K562 (cell line): Measurements from ENCODE around the gene ABCA13. TPM values are rescaled to one million over a fixed set of nuclear protein-coding genes. Genes with fewer than 3 reads are reported as not detected.

Experiments
- ATAC-seq: fragments of 200-7000 bp; cut with Tn5 transposase; 3 replicates; pipeline ENCODE4 v1.9.1; 2020; ENCODE audit warnings: moderate library complexity
- BruUV-seq: library from RNA; stranded (reverse); fragments of 400-500 nt; replicated peaks from 2 replicates; lab custom pipeline; 2021; lab: Mats Ljungman, UMichigan
- CTCF ChIA-PET: fragments of 300-600 bp; formaldehyde crosslinking; extraction: SDS; loops from one replicate; lab custom pipeline; 2021; ENCODE audit warnings: low intra/inter-chr PET ratio; lab: Yijun Ruan, JAX
- POLR2A ChIA-PET: fragments of 300-600, 350-650 bp; sonication (Branson Sonifier 250); formaldehyde crosslinking; extraction: SDS; loops from one replicate; lab custom pipeline; 2021; ENCODE audit warnings: antibody characterized with exemption, inconsistent platforms; lab: Yijun Ruan, JAX
- DNase-seq, 4 experiments: peaks; one replicate each; pipeline versions ENCODE4 v3.0.0 to v3.0.0-alpha.2; 2011 to 2018; ENCODE audit warnings: low spot score in 3 of 4, mixed read lengths in 3 of 4; ENCODE audit errors: extremely low read depth in 1 of 4
- FAIRE-seq: peaks from 2 replicates; lab custom pipeline; 2011; peaks lifted over from hg19 to GRCh38; lab: Jason Lieb, UNC
- H2AFZ ChIP-seq: 2 replicates; pipeline ENCODE4 v1.6.0; 2011; ENCODE audit warnings: low read depth, low read length, control low read depth, inconsistent platforms
- H3K27ac ChIP-seq: fragments of 200-600 bp; 3 replicates; pipeline ENCODE4 v1.8.0; 2011; ENCODE audit warnings: low read depth, mild to moderate bottlenecking, control low read depth, inconsistent platforms, low read length, moderate library complexity, mixed read lengths; ENCODE audit errors: extremely low read depth
- H3K27me3 ChIP-seq, 2 experiments: fragments of 300-600 bp in 1 of 2; 2 replicates in 1 of 2; 3 replicates in 1 of 2; pipeline versions ENCODE4 v1.6.0 to v1.8.0; 2011; ENCODE audit warnings: inconsistent platforms in 2 of 2, low read length in 2 of 2, mild to moderate bottlenecking in 1 of 2, mixed read lengths in 1 of 2, moderate library complexity in 1 of 2; ENCODE audit not compliant: control insufficient read depth in 2 of 2, insufficient read depth in 2 of 2
- H3K36me3 ChIP-seq: fragments of 300-600 bp; 3 replicates; pipeline ENCODE4 v1.8.0; 2011; ENCODE audit warnings: mild to moderate bottlenecking, low read length, inconsistent platforms; ENCODE audit not compliant: control insufficient read depth, insufficient read depth
- H3K4me1 ChIP-seq, 2 experiments: fragments of 200-600 bp in 1 of 2; replicated peaks in 1 of 2; 2 replicates in 1 of 2; 3 replicates in 1 of 2; pipeline versions ENCODE4 v1.5.1 to v1.8.0; 2011; ENCODE audit warnings: inconsistent platforms in 2 of 2, low read length in 2 of 2, mild to moderate bottlenecking in 1 of 2, mixed read lengths in 1 of 2, moderate library complexity in 1 of 2; ENCODE audit not compliant: control insufficient read depth in 2 of 2, insufficient read depth in 2 of 2
- H3K4me2 ChIP-seq: 2 replicates; pipeline ENCODE4 v1.6.1; 2011; ENCODE audit warnings: low read length, control low read depth, inconsistent platforms, mixed read lengths; ENCODE audit not compliant: insufficient read depth
- H3K4me3 ChIP-seq: fragments of 200-600 bp; sonication (generic), shearing (Covaris generic); 2 replicates; pipeline ENCODE4 v1.5.1; 2016; ENCODE audit warnings: control low read depth, inconsistent platforms
- H3K79me2 ChIP-seq: fragments of 200-600 bp; 3 replicates; pipeline ENCODE4 v1.8.0; 2011; ENCODE audit warnings: low read length, inconsistent platforms; ENCODE audit not compliant: control insufficient read depth, insufficient read depth
- H3K9ac ChIP-seq, 2 experiments: 2 replicates each; pipeline versions ENCODE4 v1.6.0 to v1.6.1; 2011; ENCODE audit warnings: low read depth in 2 of 2, low read length in 2 of 2, control low read depth in 1 of 2, inconsistent platforms in 1 of 2, mild to moderate bottlenecking in 1 of 2, mixed read lengths in 1 of 2; ENCODE audit not compliant: insufficient read depth in 1 of 2
- H3K9me1 ChIP-seq: one replicate; pipeline ENCODE4 v1.6.0; 2011; ENCODE audit warnings: inconsistent platforms, mild to moderate bottlenecking, low read length, moderate library complexity; ENCODE audit not compliant: control insufficient read depth, insufficient read depth
- H3K9me3 ChIP-seq: replicated peaks from 2 replicates; pipeline ENCODE4 v1.5.1; 2011; ENCODE audit warnings: low read depth, low read length, inconsistent platforms; ENCODE audit not compliant: control insufficient read depth, insufficient read depth
- H4K20me1 ChIP-seq: replicated peaks from 2 replicates; pipeline ENCODE4 v1.6.1; 2011; ENCODE audit warnings: low read length, inconsistent platforms, mixed read lengths; ENCODE audit not compliant: control insufficient read depth, insufficient read depth
- ARID1B ChIP-seq: fragments of 450-650 bp; IDR thresholded peaks from 2 replicates; pipeline ENCODE4 v1.6.1; 2016; ENCODE audit warnings: antibody characterized with exemption, mild to moderate bottlenecking, inconsistent platforms
- ATF7 ChIP-seq: fragments of 450-650 bp; IDR thresholded peaks from 2 replicates; pipeline ENCODE4 v1.7.1; 2014; ENCODE audit warnings: mild to moderate bottlenecking, moderate library complexity
- BRF1 ChIP-seq: IDR thresholded peaks from 3 replicates; pipeline ENCODE4 v1.6.1; 2011; ENCODE audit warnings: borderline replicate concordance, mild to moderate bottlenecking; ENCODE audit not compliant: insufficient read length; ENCODE audit errors: extremely low read depth
- CBFA2T3 ChIP-seq: fragments of 450-650 bp; IDR thresholded peaks from 2 replicates; pipeline ENCODE4 v1.6.1; 2017
- HMG20B ChIP-seq: fragments of 250-450 bp; sonication (Bioruptor Pico); IDR thresholded peaks from 2 replicates; pipeline ENCODE4 v1.5.0; 2021; ENCODE audit warnings: mild to moderate bottlenecking
- MEIS2 ChIP-seq: fragments of 450-650 bp; IDR thresholded peaks from 2 replicates; pipeline ENCODE4 v1.6.1; 2014; ENCODE audit warnings: mild to moderate bottlenecking; ENCODE audit not compliant: partially characterized antibody
- SMARCA5 ChIP-seq: fragments of 450-650 bp; IDR thresholded peaks from 2 replicates; pipeline ENCODE4 v1.6.1; 2016
- SOX6 ChIP-seq: fragments of 450-650 bp; IDR thresholded peaks from 2 replicates; pipeline ENCODE4 v1.6.1; 2014; ENCODE audit warnings: mild to moderate bottlenecking
- STAT5A ChIP-seq: IDR thresholded peaks from 2 replicates; pipeline ENCODE4 v1.6.1; 2012; ENCODE audit warnings: low read length, inconsistent platforms, borderline replicate concordance
- TAF1 ChIP-seq: IDR thresholded peaks from 2 replicates; pipeline ENCODE4 v1.6.1; 2011; ENCODE audit warnings: mild to moderate bottlenecking, low read length, moderate library complexity; ENCODE audit not compliant: insufficient read depth, control insufficient read depth, severe bottlenecking; ENCODE audit errors: extremely low read depth
- TAF7 ChIP-seq: fragments of 450-650 bp; IDR thresholded peaks from 2 replicates; pipeline ENCODE4 v1.6.1; 2016; ENCODE audit warnings: missing genetic modification characterization, missing compliant biosample characterization
- TAL1 ChIP-seq: fragments of 450-650 bp; IDR thresholded peaks from 2 replicates; pipeline ENCODE4 v1.6.1; 2016; ENCODE audit warnings: mild to moderate bottlenecking
- TBP ChIP-seq: optimal IDR thresholded peaks from 2 replicates; pipeline ENCODE3; 2011; ENCODE audit warnings: low read depth, low read length, improper control_type of control experiment
- TEAD2 ChIP-seq: fragments of 450-650 bp; IDR thresholded peaks from 2 replicates; pipeline ENCODE4 v1.6.1; 2016; ENCODE audit warnings: missing genetic modification characterization, control low read depth, missing compliant biosample characterization
- WGBS: fragments of 100-300 bp; shearing (Covaris generic); methylation state at CpG from one replicate; pipeline ENCODE4 v1.1.6; 2016; ENCODE audit warnings: low coverage, mixed read lengths; ENCODE audit not compliant: insufficient coverage; ENCODE audit errors: missing lambda C conversion rate; 5-methylcytosine and 5-hydroxymethylcytosine counted together
- in situ Hi-C: fragments of 300-500 bp; cut with MboI; formaldehyde crosslinking; loops from 4 replicates; pipeline ENCODE4 v1.15.0; 2018; ENCODE audit warnings: inconsistent platforms, mixed read lengths
- intact Hi-C: fragments of 100-400 bp; cut with micrococcal nuclease; formaldehyde crosslinking; loops from 2 replicates; pipeline ENCODE4 v1.14.2; 2022
- polyA plus RNA-seq, 8 experiments: library from polyadenylated mRNA; depleted of rRNA in 4 of 8; stranded (reverse) in 5 of 8; unstranded in 3 of 8; fragments of >200 nt; fragmentation: Nextera tagmentation in 2 of 8; fragmentation: Illumina TruSeq in 1 of 8; extraction: Ambion mirVana in 2 of 8; extraction: Trizol in 1 of 8; gene quantifications; 2 replicates each; pipeline versions ENCODE4 v1.2.1 to v1.2.3, GENCODE V29; 2011 to 2014; ENCODE audit warnings: inconsistent platforms in 1 of 8, missing spikeins in 1 of 8
- total RNA-seq, 7 experiments: library from RNA; depleted of rRNA in 6 of 7; stranded (reverse); fragments of >200 nt in 6 of 7; fragmentation: Illumina TruSeq in 2 of 7; extraction: Trizol in 2 of 7; gene quantifications; 2 replicates each; pipeline versions ENCODE4 v1.2.1 to v1.2.3, GENCODE V29; 2011 to 2021; ENCODE audit warnings: low replicate concordance in 1 of 7
- TF ChIP-seq, protein P1 (sequence below): sonication (generic); formaldehyde crosslinking; IDR thresholded peaks from 2 replicates; pipeline ENCODE4 v1.8.0; 2022; ENCODE audit warnings: mild to moderate bottlenecking, low read depth, missing genetic modification reagents
- TF ChIP-seq, protein P2 (sequence below), 2 experiments: fragments of 450-650 bp in 1 of 2; IDR thresholded peaks; 2 replicates each; pipeline ENCODE4 v1.6.1; 2011 to 2017; ENCODE audit warnings: low read depth in 2 of 2, antibody characterized with exemption in 1 of 2, borderline replicate concordance in 1 of 2, low read length in 1 of 2, mild to moderate bottlenecking in 1 of 2, mixed read lengths in 1 of 2; ENCODE audit not compliant: control insufficient read depth in 1 of 2
- TF ChIP-seq, protein P3 (sequence below): fragments of 250-450 bp; sonication (Bioruptor Pico); IDR thresholded peaks from 2 replicates; pipeline ENCODE4 v1.8.0; 2021; ENCODE audit warnings: mild to moderate bottlenecking, moderate library complexity

ABCA13 gene
- total and polyA plus RNA-seq, 9 of the 15 experiments (the other 6 are each of a cell fraction or from before 2014, with no cell fraction given), result 0.14 to 1.5 (median 0.38) TPM

DNA sequence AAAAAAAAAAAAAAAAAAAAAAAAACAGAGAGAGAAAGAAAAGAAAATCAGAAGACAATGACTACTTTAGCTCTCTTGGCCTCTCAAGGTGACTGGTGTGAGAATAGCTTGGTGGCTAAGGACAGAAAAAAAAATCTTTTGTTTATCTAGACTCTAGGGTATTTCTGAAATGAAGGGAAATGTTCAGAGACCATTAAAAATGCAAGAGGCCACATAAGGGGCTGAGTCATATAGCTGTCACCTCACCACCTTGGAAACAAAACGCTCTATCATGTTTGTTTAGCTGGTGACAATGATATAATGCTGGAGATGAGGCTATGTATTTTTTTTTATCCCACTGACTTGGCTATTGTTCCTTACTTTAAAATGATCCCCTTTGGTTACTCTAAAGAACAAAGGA, 466.1 kb downstream of the ABCA13 start:
- Histone ChIP-seq H2AFZ (no peak overlapping the region), H3K4me1 (no peaks in the 10 kb centered on the region), H3K9me3 (no peaks in the 10 kb centered on the region), H3K36me3 (no peaks in the 10 kb centered on the region), H3K79me2 (no peaks in the 10 kb centered on the region), H3K27me3 (no peaks in the 10 kb centered on the region), H3K9ac (no peak overlapping the region), H3K4me2 (no peak overlapping the region), H4K20me1 (no peaks in the 10 kb centered on the region), H3K27ac (0 out of 3 replicates have a peak overlapping the region, but pooled peaks have one; percentile 26), H3K9me1 (no peaks in the 10 kb centered on the region), H3K4me3 (no peak overlapping the region)
- WGBS, result 0% methylated on average over 1 of the region's 1 CpG
- FAIRE-seq (no peak), ATAC-seq (peak; percentile 35; the same call in 2 of the 3 replicates), DNase-seq (peak in 1 of 4 experiments; percentile 9)
- ChIA-PET POLR2A (no interaction called here), CTCF (no interaction called here)
- no TSS peak for BruUV-seq
- intact Hi-C loops (no loop called here), in situ Hi-C loops (no loop called here)
- peak; percentile 31; the same call in 1 of the 2 replicates for TF ChIP-seq CBFA2T3
- peak; percentile 53 for TF ChIP-seq SOX6
- TF ChIP-seq ATF7, result no peak
- no peak for TF ChIP-seq HMG20B (CRISPR knock-in tag)
- TF ChIP-seq, protein P1, sequence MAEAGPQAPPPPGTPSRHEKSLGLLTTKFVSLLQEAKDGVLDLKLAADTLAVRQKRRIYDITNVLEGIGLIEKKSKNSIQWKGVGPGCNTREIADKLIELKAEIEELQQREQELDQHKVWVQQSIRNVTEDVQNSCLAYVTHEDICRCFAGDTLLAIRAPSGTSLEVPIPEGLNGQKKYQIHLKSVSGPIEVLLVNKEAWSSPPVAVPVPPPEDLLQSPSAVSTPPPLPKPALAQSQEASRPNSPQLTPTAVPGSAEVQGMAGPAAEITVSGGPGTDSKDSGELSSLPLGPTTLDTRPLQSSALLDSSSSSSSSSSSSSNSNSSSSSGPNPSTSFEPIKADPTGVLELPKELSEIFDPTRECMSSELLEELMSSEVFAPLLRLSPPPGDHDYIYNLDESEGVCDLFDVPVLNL (CRISPR knock-in tag), result no peak
- TF ChIP-seq, protein P2, sequence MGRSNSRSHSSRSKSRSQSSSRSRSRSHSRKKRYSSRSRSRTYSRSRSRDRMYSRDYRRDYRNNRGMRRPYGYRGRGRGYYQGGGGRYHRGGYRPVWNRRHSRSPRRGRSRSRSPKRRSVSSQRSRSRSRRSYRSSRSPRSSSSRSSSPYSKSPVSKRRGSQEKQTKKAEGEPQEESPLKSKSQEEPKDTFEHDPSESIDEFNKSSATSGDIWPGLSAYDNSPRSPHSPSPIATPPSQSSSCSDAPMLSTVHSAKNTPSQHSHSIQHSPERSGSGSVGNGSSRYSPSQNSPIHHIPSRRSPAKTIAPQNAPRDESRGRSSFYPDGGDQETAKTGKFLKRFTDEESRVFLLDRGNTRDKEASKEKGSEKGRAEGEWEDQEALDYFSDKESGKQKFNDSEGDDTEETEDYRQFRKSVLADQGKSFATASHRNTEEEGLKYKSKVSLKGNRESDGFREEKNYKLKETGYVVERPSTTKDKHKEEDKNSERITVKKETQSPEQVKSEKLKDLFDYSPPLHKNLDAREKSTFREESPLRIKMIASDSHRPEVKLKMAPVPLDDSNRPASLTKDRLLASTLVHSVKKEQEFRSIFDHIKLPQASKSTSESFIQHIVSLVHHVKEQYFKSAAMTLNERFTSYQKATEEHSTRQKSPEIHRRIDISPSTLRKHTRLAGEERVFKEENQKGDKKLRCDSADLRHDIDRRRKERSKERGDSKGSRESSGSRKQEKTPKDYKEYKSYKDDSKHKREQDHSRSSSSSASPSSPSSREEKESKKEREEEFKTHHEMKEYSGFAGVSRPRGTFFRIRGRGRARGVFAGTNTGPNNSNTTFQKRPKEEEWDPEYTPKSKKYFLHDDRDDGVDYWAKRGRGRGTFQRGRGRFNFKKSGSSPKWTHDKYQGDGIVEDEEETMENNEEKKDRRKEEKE (IDR thresholded peaks at IDR 0.05; ENCODE audit: borderline replicate concordance in 1 of 2, control insufficient read depth in 1 of 2, low read depth in 2 of 2, low read length in 1 of 2), result no peak
- 0 out of 2 replicates have a peak, but pooled peaks have one; percentile 25 for TF ChIP-seq TAL1
- TF ChIP-seq TEAD2, result no peak
- TF ChIP-seq, protein P3, sequence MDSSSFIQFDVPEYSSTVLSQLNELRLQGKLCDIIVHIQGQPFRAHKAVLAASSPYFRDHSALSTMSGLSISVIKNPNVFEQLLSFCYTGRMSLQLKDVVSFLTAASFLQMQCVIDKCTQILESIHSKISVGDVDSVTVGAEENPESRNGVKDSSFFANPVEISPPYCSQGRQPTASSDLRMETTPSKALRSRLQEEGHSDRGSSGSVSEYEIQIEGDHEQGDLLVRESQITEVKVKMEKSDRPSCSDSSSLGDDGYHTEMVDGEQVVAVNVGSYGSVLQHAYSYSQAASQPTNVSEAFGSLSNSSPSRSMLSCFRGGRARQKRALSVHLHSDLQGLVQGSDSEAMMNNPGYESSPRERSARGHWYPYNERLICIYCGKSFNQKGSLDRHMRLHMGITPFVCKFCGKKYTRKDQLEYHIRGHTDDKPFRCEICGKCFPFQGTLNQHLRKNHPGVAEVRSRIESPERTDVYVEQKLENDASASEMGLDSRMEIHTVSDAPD, result no peak
- no peak for TF ChIP-seq STAT5A
- TF ChIP-seq TBP, result no peak
- no peak for TF ChIP-seq TAF7 (tag)
- no peak for TF ChIP-seq SMARCA5
- no peak for TF ChIP-seq BRF1
- peak; percentile 43 for TF ChIP-seq MEIS2
- TF ChIP-seq TAF1, result no peak
- peak; percentile 40 for TF ChIP-seq ARID1B
